Hematopoietic multipotent progenitor cell (in vitro differentiated cells): ENCODE results near the gene LIMS2. TPM values are rescaled to one million over a fixed set of nuclear protein-coding genes. Genes with fewer than 3 reads are reported as not detected.

ENCODE experiments used
- DNase-seq, 3 donors: peaks; one replicate each; pipeline ENCODE4 v3.0.0-alpha.2; 2011 to 2015; ENCODE audit warnings: low read depth in 2 of 3, low spot score in 2 of 3
- total RNA-seq: library from RNA; depleted of rRNA; stranded (reverse); fragments of >200 nt; gene quantifications from one replicate; pipeline ENCODE4 v1.2.3, GENCODE V29; 2012

The LIMS2 gene
- total RNA-seq, 1 donor = 0.27 TPM

- no peak for DNase-seq
Observed at GRCh38 chr2:127647242-127648190, 27.8 kb downstream of the LIMS2 start.

- peak in 1 of 3 donors; percentile 37 for DNase-seq
Observed at GRCh38 chr2:127646487-127647241, 28.7 kb downstream of the LIMS2 start.

- DNase-seq = no peak
Observed at GRCh38 chr2:127645395-127646291, 29.7 kb downstream of the LIMS2 start, which contains the start of gene GPR17. GPR17 (plus strand) TSS chr2:127646153; CDS start chr2:127650736, 4,583 bp downstream.

- no peak for DNase-seq
Observed at GRCh38 chr2:127645026-127645394, 30.3 kb downstream of the LIMS2 start.

GRCh38 chr2:127644066-127645025, 31.0 kb downstream of the LIMS2 start:
- no peak for DNase-seq

- DNase-seq = no peak
Observed at GRCh38 chr2:127643439-127644065, 31.8 kb downstream of the LIMS2 start.

- DNase-seq = no peak
Observed at GRCh38 chr2:127642706-127643438, 32.5 kb downstream of the LIMS2 start.

GRCh38 chr2:127641846-127642507, 33.4 kb downstream of the LIMS2 start:
- peak in 2 of 3 donors; percentile 28 to 59 for DNase-seq

GRCh38 chr2:127641133-127641532, 34.2 kb downstream of the LIMS2 start:
- DNase-seq = no peak

- no peak for DNase-seq
Observed at GRCh38 chr2:127640082-127641072, 35.0 kb downstream of the LIMS2 start.

- no peak for DNase-seq
Observed at GRCh38 chr2:127639111-127639474, 36.2 kb downstream of the LIMS2 start.

- no peak for DNase-seq
Observed at GRCh38 chr2:127638361-127639110, 36.8 kb downstream of the LIMS2 start.

- peak in 1 of 3 donors; percentile 36 for DNase-seq
Observed at GRCh38 chr2:127637725-127638252, 37.5 kb downstream of the LIMS2 start.

GRCh38 chr2:127637236-127637630, 38.1 kb downstream of the LIMS2 start:
- no peak for DNase-seq
